Left cardiac atrium (tissue), 4 donors: Measurements from ENCODE around the gene CEP170B. TPM values are rescaled to one million over a fixed set of nuclear protein-coding genes. Genes with fewer than 3 reads are reported as not detected.

Source experiments
- ATAC-seq, 2 donors: fragments of 200-7000 bp; cut with Tn5 transposase; one replicate each; pipeline ENCODE4 v1.9.1; 2020; ENCODE audit warnings: mild to moderate bottlenecking in 2 of 2, moderate library complexity in 2 of 2
- DNase-seq: peaks from one replicate; pipeline ENCODE4 v3.0.0-alpha.2; 2020
- intact Hi-C, 2 donors: fragments of 100-400 bp; cut with DNase I; formaldehyde crosslinking; loops; one replicate each; pipeline versions ENCODE4 v1.14.1 to v1.15.1; 2022 to 2023
- total RNA-seq, 2 donors: library from RNA; stranded (reverse); fragmentation: NEBNext Ultra II Directional; extraction: Animal tissue kit (Norgen Biotek cat#: 25700); gene quantifications; one replicate each; pipeline ENCODE4 v1.2.1, GENCODE V29; 2021
- donor health status: DM: no; HTN: yes; CAD: no.
- donor health status: DM: no; HTN: yes; CAD: no; lungs with severe emphysema.
- donor health status: DM: yes; HTN: yes; CAD: no.
- donor health status: Dilated cardiomyopathy.

CEP170B gene
- total RNA-seq, 2 donors from 2014 or later: 12.4 to 17.2 TPM

DNA sequence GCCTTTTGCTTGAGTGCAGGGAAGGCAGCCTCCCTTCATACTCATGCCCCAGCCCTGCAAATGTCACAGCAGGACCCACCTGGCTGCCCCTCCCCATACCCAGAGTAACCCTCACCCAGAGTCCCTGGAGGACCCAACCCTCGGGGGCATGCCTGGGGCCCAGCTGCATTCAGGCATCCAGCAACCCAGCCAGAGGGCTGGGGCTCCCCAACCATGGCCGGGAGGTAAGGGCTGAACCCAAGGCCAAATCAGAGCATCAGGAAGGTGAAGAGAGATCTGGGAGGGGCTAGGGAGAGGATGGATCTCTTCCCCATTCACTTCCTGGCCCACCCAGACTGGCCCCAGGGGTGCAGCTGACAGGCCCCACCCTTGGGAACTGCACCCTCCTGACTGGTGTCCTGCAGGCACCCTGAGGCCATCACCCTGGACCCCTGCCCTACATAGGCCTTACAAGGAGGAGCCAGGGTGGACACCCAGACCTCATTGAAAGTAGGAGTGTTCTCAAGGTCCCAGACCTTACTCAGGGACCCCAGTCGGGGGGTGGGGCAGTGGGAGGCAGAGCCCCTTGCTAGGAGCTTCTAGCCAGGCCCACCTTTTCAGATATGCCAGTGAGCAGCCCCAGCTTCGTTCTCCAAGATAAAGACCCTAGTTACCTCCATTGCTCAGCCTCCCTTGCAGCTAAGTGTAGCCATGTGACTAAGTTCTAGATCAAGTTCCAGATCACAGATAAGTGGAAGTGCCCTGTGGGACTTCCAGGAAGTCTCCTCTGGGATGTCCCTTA lies 58.8 kb downstream of the CEP170B start:
- DNase-seq: no peak
- intact Hi-C loops: no loop called here
- no peak for ATAC-seq

DNA sequence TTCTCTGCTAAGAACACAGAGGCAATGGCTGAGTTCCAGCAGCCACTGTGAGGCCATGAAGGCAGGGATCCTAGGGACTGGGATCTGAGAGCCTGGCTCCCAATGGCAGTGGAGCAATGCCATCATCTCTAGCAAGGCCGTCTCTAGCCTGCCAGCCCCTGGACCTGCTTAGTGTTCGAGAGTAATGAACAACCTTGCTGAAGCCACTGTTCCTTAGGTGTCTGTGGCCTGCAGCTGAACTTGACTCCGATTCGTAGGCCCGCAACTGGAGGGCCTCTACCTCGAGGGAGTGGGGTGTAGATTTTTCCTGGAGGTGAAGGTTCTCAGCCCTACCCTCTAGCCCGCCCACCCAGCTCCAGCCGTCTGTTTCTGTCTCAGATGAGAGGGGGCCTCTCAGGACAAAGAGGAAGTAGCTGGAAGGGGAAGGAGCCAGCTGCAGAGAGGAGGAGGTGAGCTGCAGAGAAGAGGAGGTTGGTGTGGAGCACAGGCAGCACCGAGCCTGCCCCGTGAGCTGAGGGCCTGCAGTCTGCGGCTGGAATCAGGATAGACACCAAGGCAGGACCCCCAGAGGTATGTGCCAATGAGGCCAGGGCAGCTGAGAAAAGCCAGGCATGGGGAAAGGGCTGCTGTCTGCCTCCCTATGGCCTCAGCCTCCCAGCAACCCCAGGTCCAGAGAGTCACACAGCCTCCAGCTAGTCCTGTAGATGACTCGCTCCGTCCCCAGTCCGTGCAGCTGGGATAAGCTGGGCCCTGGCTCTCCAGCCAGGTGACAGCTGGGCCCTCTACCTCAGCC lies 59.5 kb downstream of the CEP170B start, which contains the start of gene PLD4:
Gene PLD4 (plus strand): TSS at position 459 of the 793 bp plus-strand sequence. CDS start 2,262 bp downstream, outside the sequence.
- intact Hi-C loops: no loop called here
- no peak for ATAC-seq

DNA sequence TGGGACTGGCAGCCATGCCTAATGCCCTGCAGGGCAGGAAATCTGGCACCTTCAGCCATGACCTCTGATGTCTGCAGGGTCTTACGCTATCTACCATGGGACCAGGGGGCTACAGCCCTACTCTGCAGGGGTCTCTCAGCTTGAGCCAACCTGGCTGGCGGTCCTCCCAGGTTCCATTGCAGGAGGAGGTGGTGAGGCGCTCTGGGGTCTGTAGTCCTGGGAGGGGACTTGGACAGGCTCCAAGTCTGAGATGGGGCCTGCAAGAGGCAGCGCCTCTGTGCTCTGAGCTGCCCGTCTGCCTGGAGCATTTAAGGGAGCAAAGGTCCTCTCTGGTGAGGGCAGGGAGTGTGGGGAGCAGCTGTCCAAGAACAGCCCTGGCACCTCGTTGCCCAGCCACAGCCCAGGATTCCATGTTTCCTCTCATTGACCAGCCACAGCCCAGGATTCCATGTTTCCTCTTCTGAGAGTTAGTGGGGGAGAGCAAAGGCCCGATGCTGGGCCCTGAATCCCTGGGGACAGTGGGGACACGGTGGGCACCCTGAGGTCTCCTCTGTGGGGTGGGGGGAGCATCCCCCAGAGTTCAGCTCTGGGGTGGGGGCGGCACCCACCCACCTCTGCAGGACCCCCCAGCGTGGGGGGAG lies 60.3 kb downstream of the CEP170B start:
- intact Hi-C loops: no loop called here
- no peak for ATAC-seq
- DNase-seq: no peak

More for the DNA sequence above, 59.5 kb downstream of the CEP170B start, which contains the start of gene PLD4:
- DNase-seq: no peak

DNA sequence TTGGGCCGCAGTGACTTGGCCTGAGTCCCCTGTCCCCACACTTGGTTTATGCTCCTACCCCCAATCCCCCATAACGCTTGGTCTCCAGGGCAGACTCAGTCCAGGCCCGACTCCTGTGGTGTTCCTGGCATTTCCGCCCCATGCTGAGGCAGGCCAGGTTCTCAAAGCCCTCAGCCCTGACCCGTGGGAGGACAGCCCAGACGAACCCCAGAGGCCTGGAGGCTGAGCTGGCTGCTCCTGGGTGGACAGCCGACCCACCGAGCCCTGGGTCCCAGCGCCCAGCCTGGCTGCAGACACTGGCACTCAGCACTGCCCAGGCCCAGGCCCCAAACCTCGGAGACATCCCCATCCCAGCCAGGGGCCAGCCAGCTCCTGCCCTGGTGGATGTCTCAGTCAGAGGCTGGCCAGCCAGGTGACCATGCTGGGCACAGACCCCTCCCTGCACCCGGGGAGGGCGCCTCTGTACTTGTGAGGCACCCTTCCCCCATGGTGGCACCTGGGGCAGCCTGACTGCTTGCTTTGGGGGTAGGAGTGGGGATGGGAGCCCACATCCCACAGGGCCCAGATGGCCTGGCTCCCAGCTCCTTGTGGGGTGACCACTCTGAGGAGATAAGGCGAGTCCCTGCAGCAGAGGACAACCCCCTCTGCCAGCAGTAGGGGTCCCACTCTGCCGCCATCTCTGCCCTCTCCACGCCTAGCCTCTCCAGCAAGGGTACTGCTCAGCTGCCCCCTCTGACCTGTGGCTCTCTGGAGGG lies 61.0 kb downstream of the CEP170B start:
- intact Hi-C loops: no loop called here
- no peak for DNase-seq
- ATAC-seq: no peak

DNA sequence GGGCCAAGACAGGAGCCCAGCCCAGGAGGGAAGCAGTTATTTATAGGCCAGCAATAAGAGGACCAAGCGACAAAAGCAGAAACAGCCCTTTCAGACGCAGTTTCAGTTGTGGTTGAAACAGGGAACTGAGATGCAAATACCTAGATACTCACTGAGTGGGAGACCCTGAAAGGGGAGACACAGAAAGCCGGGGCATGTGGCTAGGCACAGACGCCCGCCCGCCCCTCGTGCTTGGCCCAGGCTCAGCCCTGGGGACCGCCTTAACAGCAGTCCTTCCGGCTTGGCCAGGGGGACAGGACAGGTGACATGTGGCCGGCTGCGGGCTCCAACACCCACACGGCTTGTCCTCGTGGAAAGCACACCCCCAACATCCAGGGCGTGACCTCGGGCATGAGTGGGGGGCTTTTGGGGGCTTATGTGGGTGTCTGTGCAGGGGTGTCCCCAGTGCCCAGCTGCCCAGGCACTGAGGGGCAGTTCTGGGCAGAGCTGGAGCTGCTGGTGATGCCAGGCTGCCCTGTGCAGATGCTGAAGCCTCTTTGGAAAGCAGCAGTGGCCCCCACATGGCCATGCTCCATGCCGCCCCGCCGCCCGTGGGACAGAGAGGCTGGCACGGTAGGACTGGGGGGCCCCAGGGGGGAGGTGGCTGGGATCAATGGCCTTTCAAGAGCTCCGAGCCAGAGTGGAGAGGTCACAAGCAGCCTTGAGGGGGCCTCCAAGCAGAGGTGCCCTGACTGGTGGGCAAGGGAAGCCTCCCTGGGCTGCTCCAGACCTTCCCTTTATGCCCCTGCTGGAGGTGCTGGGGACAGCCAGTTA lies 61.8 kb downstream of the CEP170B start:
- intact Hi-C loops: no loop called here

DNA sequence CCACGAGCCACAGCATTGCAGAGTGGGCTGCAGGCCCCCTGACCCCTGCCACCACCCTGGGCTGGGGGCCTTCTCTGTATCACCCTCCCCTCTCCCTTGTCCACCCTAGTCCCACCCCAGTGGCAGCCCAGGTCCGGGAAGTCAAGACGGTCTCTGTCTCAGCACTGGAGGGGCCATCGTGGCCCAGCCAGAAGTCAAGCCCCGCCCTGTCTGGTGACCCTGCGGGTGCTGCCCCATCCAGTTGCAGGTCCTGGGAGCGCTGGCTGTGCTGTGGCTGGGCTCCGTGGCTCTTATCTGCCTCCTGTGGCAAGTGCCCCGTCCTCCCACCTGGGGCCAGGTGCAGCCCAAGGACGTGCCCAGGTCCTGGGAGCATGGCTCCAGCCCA lies 62.4 kb downstream of the CEP170B start:
- no peak for ATAC-seq
- DNase-seq: no peak
- intact Hi-C loops: no loop called here

More for the DNA sequence above, 61.8 kb downstream of the CEP170B start:
- no peak for DNase-seq
- no peak for ATAC-seq

DNA sequence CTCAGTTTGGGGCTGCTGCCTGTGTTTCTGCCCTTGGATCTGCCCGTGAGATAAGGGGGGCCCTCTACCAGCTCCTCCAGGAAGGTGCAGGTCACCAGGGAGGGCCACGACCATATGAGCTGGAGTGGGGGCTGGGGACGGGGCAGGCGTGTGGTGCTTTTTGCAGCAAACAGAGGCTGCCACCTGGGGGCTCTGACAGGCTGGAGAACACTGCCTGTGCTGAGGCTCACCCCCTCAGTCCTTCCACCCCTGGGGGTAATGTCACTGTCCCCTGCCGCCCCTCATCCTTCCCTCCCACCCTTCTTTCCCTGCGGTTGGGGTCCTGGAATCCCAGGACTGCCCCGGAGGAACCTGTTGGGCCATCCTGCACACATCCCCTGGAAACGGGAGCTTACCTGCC lies 62.8 kb downstream of the CEP170B start:
- ATAC-seq (no peak), DNase-seq (no peak)
- intact Hi-C loops: no loop called here

DNA sequence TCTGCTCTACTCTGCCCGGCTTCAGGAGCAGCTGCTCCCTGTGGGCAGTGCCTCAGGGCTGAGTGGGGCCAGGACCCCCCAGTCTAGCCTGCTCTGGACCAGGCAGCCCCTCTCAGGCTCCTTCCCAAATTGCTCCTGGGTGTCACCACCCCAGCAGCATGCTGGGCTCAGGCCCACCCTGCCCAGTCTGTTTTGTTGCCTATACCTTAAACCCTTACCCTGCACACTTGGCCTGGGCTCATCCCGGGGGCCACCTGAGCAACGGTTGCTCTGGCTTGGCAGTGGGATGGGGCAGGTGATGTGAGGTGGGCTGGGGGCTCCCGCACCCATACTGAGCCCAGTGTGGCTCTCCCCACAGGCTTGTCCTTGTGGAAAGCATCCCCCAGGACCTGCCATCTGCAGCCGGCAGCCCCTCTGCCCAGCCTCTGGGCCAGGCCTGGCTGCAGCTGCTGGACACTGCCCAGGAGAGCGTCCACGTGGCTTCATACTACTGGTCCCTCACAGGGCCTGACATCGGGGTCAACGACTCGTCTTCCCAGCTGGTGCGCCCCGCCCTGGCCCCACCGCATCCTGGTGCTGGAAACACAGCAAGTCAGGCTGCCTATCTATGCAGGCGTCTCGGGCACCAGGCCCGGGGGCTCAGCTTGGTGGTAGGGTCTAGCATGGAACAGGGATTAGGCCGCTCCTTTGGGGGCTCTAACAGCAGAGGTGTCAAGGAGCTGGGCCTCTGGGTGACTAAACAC lies 63.5 kb downstream of the CEP170B start:
- DNase-seq: no peak
- no peak for ATAC-seq
- intact Hi-C loops: no loop called here

DNA sequence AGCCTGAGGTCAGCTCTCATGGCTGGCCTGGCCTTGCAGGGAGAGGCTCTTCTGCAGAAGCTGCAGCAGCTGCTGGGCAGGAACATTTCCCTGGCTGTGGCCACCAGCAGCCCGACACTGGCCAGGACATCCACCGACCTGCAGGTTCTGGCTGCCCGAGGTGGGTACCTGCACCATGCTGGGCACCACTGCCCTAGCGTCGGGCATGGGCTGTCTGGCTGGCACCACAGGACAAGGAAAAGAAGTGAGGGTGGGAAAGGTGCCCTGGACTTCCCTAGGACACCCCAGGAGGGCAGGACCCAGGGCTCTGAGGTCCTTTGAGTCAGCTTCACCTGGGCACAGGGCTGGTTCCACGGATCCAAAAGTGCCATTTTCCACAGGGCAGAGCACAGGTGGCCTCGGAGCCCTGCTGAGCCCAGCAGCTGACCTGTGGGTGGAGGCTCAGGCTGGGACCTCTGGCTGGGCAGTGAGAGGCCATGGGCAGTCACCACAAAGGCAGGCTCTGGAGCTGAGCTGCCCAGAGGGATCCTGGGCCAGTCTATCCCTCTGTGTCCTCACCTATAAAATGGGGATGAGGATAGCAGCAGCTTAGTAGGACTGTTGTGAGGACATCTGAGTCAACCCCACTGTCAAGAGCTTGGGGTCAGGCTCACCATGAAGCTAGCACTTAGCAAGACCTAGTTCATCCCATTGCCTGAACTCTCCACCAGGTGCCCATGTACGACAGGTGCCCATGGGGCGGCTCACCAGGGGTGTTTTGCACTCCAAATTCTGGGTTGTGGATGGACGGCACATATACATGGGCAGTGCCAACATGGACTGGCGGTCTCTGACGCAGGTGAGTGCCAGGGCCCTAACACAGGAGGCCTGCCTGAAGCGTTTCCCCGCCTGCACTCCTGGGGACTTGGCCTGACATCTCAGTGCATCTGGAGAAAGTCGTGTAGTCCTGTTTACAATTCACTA lies 64.5 kb downstream of the CEP170B start:
- intact Hi-C loops: loop anchor here in 1 of 2 donors (5.0 kb wide), 1 partner anchor 43 kb away; no protein-coding TSS in a partner anchor
- DNase-seq: no peak

DNA sequence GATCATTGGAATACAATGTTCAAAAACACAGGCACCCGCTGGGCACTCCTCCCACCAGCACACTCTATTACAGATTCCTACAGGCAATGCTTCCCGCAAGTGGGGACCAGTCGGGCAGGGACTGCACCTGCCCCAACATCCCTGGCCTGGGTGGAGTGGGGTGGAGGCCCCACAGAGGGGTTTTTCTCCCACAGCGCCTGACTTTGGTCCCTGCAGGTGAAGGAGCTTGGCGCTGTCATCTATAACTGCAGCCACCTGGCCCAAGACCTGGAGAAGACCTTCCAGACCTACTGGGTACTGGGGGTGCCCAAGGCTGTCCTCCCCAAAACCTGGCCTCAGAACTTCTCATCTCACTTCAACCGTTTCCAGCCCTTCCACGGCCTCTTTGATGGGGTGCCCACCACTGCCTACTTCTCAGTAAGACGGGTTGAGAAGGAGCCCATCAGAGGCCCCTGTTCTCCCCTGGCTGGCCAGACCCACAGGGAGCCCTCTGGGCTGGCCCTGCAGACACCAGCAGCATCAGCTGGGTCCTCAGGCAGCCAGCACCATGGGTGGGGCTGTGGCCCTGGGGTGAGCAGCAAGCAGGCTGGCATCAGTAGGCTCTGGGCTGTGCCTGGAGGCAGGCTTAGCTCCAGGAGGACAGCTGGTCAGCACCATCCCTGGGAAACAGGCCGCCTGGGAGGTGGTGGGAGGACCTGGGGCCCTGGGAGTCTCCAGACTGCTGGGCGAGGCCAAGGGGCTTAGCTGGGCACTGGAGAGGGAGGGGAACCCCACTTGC lies 65.6 kb downstream of the CEP170B start:
- intact Hi-C loops: loop anchor here in 1 of 2 donors (5.0 kb wide), 1 partner anchor 42 kb away; no protein-coding TSS in a partner anchor
- ATAC-seq (no peak), DNase-seq (no peak)

More for the DNA sequence above, 64.5 kb downstream of the CEP170B start:
- ATAC-seq: no peak

DNA sequence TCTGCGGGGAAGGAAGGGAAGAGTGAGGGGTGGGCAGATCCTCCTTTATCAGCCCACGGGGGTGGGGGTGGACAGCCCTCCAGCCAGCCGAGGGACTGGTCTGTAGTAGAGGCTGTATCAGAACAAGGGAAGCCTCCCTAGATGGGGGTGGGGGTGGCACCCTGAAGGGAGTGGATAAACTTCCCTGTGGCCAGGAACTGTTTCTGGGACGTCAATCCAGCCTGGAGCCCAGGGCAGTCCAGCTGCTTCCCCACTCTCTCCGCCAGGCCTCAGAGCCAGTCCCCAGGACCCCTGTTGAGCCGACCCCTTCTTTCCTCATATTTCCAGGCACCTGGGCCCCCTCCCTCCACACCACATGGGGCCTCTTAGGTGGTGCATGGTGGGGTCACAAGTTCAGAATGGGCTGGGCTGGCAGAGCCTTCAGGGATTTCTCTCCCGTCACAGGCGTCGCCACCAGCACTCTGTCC lies 66.3 kb downstream of the CEP170B start:
- ATAC-seq: no peak
- DNase-seq: no peak
- intact Hi-C loops: loop anchor here in 1 of 2 donors (5.0 kb wide), 1 partner anchor 41 kb away; no protein-coding TSS in a partner anchor

DNA sequence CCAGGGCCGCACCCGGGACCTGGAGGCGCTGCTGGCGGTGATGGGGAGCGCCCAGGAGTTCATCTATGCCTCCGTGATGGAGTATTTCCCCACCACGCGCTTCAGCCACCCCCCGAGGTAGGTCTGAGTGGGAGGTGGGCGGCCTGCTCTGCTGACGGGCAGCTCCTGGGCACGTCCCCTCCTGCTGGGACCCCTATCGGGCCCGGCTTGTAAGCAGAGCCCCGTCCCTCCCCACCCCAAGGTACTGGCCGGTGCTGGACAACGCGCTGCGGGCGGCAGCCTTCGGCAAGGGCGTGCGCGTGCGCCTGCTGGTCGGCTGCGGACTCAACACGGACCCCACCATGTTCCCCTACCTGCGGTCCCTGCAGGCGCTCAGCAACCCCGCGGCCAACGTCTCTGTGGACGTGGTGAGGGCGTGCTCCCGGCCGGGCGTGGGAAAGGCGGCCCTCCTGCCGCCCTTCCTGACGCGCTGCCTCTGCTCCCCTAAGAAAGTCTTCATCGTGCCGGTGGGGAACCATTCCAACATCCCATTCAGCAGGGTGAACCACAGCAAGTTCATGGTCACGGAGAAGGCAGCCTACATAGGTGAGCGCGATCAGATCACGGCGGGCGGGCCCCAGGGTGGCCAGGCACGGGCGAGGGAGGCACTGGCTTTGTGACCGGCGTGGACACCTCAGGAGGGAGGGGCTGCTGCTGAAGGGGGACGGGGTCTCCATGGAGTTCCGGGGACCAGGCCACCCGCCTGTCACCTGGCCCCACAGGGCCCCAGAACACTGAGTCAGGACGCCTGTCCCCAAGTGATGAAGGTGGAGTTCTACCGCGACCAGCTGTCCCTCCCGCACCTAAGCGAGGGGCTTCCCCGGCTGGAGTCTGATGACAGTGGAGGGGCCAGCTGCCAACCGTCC lies 67.0 kb downstream of the CEP170B start:
- ATAC-seq (peak in 1 of 2 donors; percentile 1), DNase-seq (no peak)
- intact Hi-C loops: loop anchor here in 1 of 2 donors (5.0 kb wide), 1 partner anchor 40 kb away; no protein-coding TSS in a partner anchor

DNA sequence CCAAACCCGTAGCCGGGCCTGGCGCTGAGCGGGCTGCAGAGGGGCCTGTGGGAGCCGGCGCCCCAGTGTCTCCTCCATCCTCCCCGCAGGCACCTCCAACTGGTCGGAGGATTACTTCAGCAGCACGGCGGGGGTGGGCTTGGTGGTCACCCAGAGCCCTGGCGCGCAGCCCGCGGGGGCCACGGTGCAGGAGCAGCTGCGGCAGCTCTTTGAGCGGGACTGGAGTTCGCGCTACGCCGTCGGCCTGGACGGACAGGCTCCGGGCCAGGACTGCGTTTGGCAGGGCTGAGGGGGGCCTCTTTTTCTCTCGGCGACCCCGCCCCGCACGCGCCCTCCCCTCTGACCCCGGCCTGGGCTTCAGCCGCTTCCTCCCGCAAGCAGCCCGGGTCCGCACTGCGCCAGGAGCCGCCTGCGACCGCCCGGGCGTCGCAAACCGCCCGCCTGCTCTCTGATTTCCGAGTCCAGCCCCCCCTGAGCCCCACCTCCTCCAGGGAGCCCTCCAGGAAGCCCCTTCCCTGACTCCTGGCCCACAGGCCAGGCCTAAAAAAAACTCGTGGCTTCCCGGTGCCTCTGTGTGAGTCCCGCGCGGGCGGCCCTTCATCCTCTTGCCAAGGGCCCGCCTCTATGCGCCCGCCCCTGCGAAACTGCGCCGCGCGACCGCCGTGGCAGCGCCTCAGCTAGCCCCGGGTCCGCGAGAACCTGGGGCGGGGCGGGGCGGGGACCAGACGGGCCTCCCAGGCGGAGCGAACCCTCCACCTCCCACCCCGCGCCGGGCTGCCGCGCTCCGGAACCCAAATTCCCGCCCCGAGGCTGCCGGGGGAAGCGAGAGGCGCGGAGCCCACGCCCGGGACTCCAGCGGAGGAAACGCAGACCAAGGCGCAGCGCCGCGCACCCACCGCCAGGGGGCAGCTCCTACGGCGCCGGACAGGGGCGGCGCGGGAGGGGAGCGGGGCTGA lies 67.9 kb downstream of the CEP170B start:
- intact Hi-C loops: loop anchor here in 1 of 2 donors (5.0 kb wide), 1 partner anchor 39 kb away; no protein-coding TSS in a partner anchor
- peak; percentile 87 to 89 for ATAC-seq
- peak; percentile 91 for DNase-seq
